Gastrocnemius medialis (tissue), 4 donors: ENCODE measurements around the gene INO80B.

ENCODE experiments used
- POLR2A ChIP-seq, 2 donors: fragments of 450-650 bp; IDR thresholded peaks; one replicate each; pipeline ENCODE4 v1.6.1; 2017; ENCODE audit warnings: antibody characterized with exemption in 2 of 2, mild to moderate bottlenecking in 2 of 2, moderate library complexity in 2 of 2
- TF ChIP-seq, protein P1 (sequence below), 5 experiments: fragments of 450-650 bp in 3 of 5; fragments of 200-600 bp in 2 of 5; sonication (generic) in 2 of 5; IDR thresholded peaks in 4 of 5; conservative IDR thresholded peaks in 1 of 5; 1 replicate in 4 of 5; 2 replicates in 1 of 5; pipeline ENCODE4 v1.5.1; 2016 to 2019; ENCODE audit warnings: antibody characterized with exemption in 5 of 5, mild to moderate bottlenecking in 3 of 5, moderate library complexity in 3 of 5

DNA sequence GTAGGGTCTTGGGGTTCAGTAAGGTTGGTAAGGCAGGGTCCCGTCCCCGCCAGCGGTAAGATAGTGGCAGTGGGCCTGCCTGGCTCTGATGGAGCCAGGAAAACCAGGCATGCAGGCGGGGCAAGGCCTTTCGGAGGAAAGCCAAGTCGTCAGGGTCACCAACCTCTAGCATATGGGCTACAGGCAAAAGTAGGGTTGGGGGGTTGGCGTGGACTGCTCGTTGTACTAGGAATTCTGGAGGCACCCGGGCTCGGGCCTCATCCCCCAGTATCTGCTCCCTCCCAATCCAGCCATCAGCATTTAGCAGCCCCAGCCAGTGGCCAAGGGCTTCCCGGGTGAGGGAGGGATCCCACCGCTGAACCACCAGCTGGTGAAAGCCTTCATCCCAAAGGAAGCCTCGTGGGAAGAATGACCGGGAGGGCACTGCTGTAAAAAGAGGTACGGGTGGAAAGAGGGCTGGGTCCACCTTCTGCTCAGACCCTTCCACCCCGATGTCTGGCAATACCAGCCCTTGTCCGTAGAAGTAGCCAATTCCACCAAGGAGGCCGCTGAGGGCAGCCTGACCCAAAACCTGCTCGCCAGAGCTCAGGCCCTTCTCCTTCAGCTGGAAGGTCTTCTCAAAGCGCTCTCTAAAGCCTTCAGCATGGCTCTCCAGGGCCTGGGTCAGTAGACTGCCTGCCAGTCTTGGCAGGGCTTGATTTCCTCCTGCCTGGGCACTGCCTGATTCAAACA, 7.3 kb downstream of the INO80B start:
- TF ChIP-seq POLR2A (IDR thresholded peaks at IDR 0.05), result no peak
- TF ChIP-seq, protein P1, sequence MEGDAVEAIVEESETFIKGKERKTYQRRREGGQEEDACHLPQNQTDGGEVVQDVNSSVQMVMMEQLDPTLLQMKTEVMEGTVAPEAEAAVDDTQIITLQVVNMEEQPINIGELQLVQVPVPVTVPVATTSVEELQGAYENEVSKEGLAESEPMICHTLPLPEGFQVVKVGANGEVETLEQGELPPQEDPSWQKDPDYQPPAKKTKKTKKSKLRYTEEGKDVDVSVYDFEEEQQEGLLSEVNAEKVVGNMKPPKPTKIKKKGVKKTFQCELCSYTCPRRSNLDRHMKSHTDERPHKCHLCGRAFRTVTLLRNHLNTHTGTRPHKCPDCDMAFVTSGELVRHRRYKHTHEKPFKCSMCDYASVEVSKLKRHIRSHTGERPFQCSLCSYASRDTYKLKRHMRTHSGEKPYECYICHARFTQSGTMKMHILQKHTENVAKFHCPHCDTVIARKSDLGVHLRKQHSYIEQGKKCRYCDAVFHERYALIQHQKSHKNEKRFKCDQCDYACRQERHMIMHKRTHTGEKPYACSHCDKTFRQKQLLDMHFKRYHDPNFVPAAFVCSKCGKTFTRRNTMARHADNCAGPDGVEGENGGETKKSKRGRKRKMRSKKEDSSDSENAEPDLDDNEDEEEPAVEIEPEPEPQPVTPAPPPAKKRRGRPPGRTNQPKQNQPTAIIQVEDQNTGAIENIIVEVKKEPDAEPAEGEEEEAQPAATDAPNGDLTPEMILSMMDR (IDR thresholded peaks at IDR 0.05 in 4 of 5, conservative IDR thresholded peaks at IDR 0.05 in 1 of 5), result no peak
